DOHH2 (cell line): ENCODE measurements around the gene SYNGR4.

ENCODE experiments used
- H3F3A ChIP-seq: fragments of 200-600 bp; sonication (generic), shearing (Covaris generic); 2 replicates; pipeline ENCODE4 v1.6.0; 2016; ENCODE audit warnings: antibody characterized with exemption, mild to moderate bottlenecking; ENCODE audit not compliant: control insufficient read depth, insufficient read depth
- H3K27ac ChIP-seq: fragments of 200-600 bp; sonication (generic); 2 replicates; pipeline ENCODE4 v1.5.1; 2014; ENCODE audit warnings: low read depth, mild to moderate bottlenecking, low read length, moderate library complexity
- H3K27me3 ChIP-seq: fragments of 200-600 bp; sonication (generic); 2 replicates; pipeline ENCODE4 v1.6.1; 2014; ENCODE audit warnings: mild to moderate bottlenecking, low read length, mixed read lengths; ENCODE audit not compliant: control insufficient read depth
- H3K36me3 ChIP-seq: fragments of 200-600 bp; sonication (generic); 2 replicates; pipeline ENCODE4 v1.6.1; 2014; ENCODE audit warnings: mild to moderate bottlenecking, low read length, moderate library complexity, mixed read lengths; ENCODE audit not compliant: control insufficient read depth
- H3K4me1 ChIP-seq: fragments of 200-600 bp; sonication (generic); 2 replicates; pipeline ENCODE4 v1.6.1; 2014; ENCODE audit warnings: mild to moderate bottlenecking, low read length, mixed read lengths; ENCODE audit not compliant: control insufficient read depth
- H3K4me2 ChIP-seq: fragments of 200-600 bp; sonication (generic); 2 replicates; pipeline ENCODE4 v1.6.0; 2014; ENCODE audit warnings: mild to moderate bottlenecking, low read length, moderate library complexity
- H3K4me3 ChIP-seq: fragments of 200-600 bp; sonication (generic); 2 replicates; pipeline ENCODE4 v1.5.1; 2014; ENCODE audit warnings: mild to moderate bottlenecking, low read length, mixed read lengths
- H3K79me2 ChIP-seq: fragments of 200-600 bp; sonication (generic); 2 replicates; pipeline ENCODE4 v1.6.1; 2014; ENCODE audit warnings: mild to moderate bottlenecking, low read length, mixed read lengths; ENCODE audit not compliant: control insufficient read depth
- H3K9me2 ChIP-seq: fragments of 200-600 bp; sonication (generic); replicated peaks from 2 replicates; pipeline ENCODE4 v1.6.1; 2014; ENCODE audit warnings: mild to moderate bottlenecking, low read length, mixed read lengths; ENCODE audit not compliant: control insufficient read depth
- H3K9me3 ChIP-seq: fragments of 200-600 bp; sonication (generic); 2 replicates; pipeline ENCODE4 v1.6.1; 2014; ENCODE audit warnings: antibody characterized with exemption, low read length, mixed read lengths; ENCODE audit not compliant: control insufficient read depth, insufficient read depth
- H4K20me1 ChIP-seq: fragments of 200-600 bp; sonication (generic); 2 replicates; pipeline ENCODE4 v1.6.0; 2014; ENCODE audit warnings: low read depth, mild to moderate bottlenecking, antibody characterized with exemption, low read length, moderate library complexity; ENCODE audit not compliant: control insufficient read depth, insufficient read depth
- EZH2phosphoT487 ChIP-seq: fragments of 200-600 bp; sonication (generic); IDR thresholded peaks from 2 replicates; pipeline ENCODE4 v1.6.1; 2017; ENCODE audit warnings: borderline replicate concordance, mild to moderate bottlenecking, antibody characterized with exemption, low read length, moderate library complexity, mixed read lengths
- TF ChIP-seq, protein P1 (sequence below): fragments of 200-600 bp; sonication (generic); IDR thresholded peaks from one replicate; pipeline ENCODE4 v1.5.1; 2014; ENCODE audit warnings: antibody characterized with exemption, mild to moderate bottlenecking, low read depth, low read length; ENCODE audit not compliant: poor library complexity, severe bottlenecking

SYNGR4 gene

DNA sequence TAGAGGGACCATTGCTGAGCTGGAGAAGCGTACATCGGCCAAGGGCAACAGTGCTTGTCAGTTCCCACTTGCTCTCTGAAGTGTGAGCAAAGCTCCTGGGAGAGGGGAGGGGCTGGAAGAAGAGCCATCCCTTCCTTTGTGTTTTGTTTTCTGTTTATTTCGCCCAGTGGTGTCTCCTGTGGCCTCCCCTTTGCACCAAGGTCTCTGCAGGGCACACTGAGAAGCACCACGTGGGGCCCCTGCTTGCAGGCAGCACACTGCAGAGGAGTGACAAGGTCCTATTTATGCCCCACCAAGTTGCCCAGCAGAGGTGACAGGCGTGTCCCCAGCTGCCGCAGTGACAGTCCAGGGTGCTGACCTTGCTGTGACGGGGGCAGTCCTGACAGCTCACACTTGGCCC, 53.3 kb downstream of the SYNGR4 start:
- TF ChIP-seq, protein P1, sequence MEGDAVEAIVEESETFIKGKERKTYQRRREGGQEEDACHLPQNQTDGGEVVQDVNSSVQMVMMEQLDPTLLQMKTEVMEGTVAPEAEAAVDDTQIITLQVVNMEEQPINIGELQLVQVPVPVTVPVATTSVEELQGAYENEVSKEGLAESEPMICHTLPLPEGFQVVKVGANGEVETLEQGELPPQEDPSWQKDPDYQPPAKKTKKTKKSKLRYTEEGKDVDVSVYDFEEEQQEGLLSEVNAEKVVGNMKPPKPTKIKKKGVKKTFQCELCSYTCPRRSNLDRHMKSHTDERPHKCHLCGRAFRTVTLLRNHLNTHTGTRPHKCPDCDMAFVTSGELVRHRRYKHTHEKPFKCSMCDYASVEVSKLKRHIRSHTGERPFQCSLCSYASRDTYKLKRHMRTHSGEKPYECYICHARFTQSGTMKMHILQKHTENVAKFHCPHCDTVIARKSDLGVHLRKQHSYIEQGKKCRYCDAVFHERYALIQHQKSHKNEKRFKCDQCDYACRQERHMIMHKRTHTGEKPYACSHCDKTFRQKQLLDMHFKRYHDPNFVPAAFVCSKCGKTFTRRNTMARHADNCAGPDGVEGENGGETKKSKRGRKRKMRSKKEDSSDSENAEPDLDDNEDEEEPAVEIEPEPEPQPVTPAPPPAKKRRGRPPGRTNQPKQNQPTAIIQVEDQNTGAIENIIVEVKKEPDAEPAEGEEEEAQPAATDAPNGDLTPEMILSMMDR: no peak
- no peak for TF ChIP-seq EZH2phosphoT487
- Histone ChIP-seq H3F3A (no peaks in the 10 kb centered on the region), H3K9me2 (no peaks in the 10 kb centered on the region), H3K4me1 (peaks cover 17% of the 10 kb centered on the region), H3K27ac (no peak overlapping the region), H3K27me3 (peaks cover 11% of the 10 kb centered on the region), H3K79me2 (no peaks in the 10 kb centered on the region), H3K36me3 (no peaks in the 10 kb centered on the region), H4K20me1 (no peaks in the 10 kb centered on the region), H3K4me2 (no peak overlapping the region), H3K9me3 (no peaks in the 10 kb centered on the region), H3K4me3 (no peak overlapping the region)

- H4K20me1 ChIP-seq: no peaks in the 10 kb centered on the region
- no peak overlapping the region for H3K27ac ChIP-seq
- H3K4me1 ChIP-seq: peaks cover 17% of the 10 kb centered on the region
- H3K9me3 ChIP-seq: no peaks in the 10 kb centered on the region
- no peaks in the 10 kb centered on the region for H3K9me2 ChIP-seq
- H3F3A ChIP-seq: no peaks in the 10 kb centered on the region
- no peak for TF ChIP-seq EZH2phosphoT487
- TF ChIP-seq, protein P1: peak; percentile 13
- H3K4me3 ChIP-seq: peak overlapping the region; percentile 50
- no peaks in the 10 kb centered on the region for H3K79me2 ChIP-seq
- peak overlapping the region; percentile 55 for H3K4me2 ChIP-seq
- peaks cover 11% of the 10 kb centered on the region for H3K27me3 ChIP-seq
- no peaks in the 10 kb centered on the region for H3K36me3 ChIP-seq
Observed at GRCh38 chr19:48418317-48419064, 54.3 kb downstream of the SYNGR4 start.

- Histone ChIP-seq H3K79me2 (no peaks in the 10 kb centered on the region), H3K9me2 (no peaks in the 10 kb centered on the region), H3K27ac (no peak overlapping the region), H3F3A (no peaks in the 10 kb centered on the region), H3K27me3 (peaks cover 6% of the 10 kb centered on the region), H3K4me2 (peak overlapping the region; percentile 55), H3K9me3 (no peaks in the 10 kb centered on the region), H4K20me1 (no peaks in the 10 kb centered on the region), H3K4me1 (peaks cover 17% of the 10 kb centered on the region), H3K4me3 (peak overlapping the region; percentile 50), H3K36me3 (no peaks in the 10 kb centered on the region)
- no peak for TF ChIP-seq EZH2phosphoT487
- TF ChIP-seq, protein P1: no peak
Observed at GRCh38 chr19:48419158-48419920, 55.2 kb downstream of the SYNGR4 start.
